ENCODE measurements around the gene ETNK1.

GRCh38 chr12:22682663-22683062 is 57.7 kb downstream of the ETNK1 start:
- TF ChIP-seq EZH2 (IDR thresholded peaks at IDR 0.05), result no peak
- no peak for TF ChIP-seq EZH2phosphoT487 (IDR thresholded peaks at IDR 0.05)

Data from neural progenitor cell (in vitro differentiated cells).